ENCODE data around the gene ZNF324B.

Gene ZNF324B

DNA sequence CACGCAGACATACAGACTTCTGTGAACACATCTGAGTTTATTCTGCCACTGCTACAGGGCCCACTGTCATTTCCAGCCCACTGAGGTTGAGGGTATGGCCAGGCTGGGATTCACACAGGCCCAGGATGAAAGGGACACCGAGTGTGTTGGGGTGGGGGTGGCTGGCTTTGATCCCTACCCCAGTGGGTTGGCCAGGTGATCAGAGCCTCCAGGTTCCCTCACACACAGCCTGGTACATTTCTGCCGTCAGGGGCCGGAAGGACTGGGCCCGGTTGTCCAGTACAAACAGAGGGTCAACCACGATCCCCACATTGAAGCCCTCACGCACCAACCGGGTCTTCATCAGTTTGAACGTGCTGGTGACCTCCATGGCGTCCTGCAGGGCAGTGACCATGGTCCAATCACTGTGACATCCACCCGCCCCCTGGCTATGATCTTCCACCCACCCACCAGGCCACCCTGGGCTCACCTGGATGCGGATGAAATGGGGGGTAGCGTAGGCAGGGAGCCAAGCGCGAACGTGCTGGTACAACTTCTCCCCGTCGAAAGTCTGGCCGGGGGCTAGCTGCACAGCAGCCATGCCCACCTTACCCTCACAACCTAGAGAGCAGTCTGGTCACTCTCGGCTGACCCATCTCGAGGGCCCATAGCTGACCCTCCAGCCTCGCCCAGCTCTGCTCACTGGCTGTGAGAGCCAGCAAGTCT lies 47.0 kb downstream of the ZNF324B start:
- TF ChIP-seq, protein P1, sequence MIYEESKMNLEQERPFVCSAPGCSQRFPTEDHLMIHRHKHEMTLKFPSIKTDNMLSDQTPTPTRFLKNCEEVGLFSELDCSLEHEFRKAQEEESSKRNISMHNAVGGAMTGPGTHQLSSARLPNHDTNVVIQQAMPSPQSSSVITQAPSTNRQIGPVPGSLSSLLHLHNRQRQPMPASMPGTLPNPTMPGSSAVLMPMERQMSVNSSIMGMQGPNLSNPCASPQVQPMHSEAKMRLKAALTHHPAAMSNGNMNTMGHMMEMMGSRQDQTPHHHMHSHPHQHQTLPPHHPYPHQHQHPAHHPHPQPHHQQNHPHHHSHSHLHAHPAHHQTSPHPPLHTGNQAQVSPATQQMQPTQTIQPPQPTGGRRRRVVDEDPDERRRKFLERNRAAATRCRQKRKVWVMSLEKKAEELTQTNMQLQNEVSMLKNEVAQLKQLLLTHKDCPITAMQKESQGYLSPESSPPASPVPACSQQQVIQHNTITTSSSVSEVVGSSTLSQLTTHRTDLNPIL (CRISPR knock-in tag; IDR thresholded peaks at IDR 0.05; ENCODE audit: low read depth) = no peak
- TF ChIP-seq GLIS3 (CRISPR knock-in tag; IDR thresholded peaks at IDR 0.05) (no peak), TCF4 (CRISPR knock-in tag; IDR thresholded peaks at IDR 0.05; ENCODE audit: borderline replicate concordance) (no peak), ISL1 (CRISPR knock-in tag; IDR thresholded peaks at IDR 0.05) (no peak), BACH2 (CRISPR knock-in tag; IDR thresholded peaks at IDR 0.05; ENCODE audit: borderline replicate concordance) (no peak), ARNTL (CRISPR knock-in tag; IDR thresholded peaks at IDR 0.05; ENCODE audit: borderline replicate concordance, low read depth) (no peak), TOX (CRISPR knock-in tag; IDR thresholded peaks at IDR 0.05; ENCODE audit: borderline replicate concordance) (no peak), PPARA (CRISPR knock-in tag; IDR thresholded peaks at IDR 0.05; ENCODE audit: borderline replicate concordance) (no peak)
- TF ChIP-seq, protein P2, sequence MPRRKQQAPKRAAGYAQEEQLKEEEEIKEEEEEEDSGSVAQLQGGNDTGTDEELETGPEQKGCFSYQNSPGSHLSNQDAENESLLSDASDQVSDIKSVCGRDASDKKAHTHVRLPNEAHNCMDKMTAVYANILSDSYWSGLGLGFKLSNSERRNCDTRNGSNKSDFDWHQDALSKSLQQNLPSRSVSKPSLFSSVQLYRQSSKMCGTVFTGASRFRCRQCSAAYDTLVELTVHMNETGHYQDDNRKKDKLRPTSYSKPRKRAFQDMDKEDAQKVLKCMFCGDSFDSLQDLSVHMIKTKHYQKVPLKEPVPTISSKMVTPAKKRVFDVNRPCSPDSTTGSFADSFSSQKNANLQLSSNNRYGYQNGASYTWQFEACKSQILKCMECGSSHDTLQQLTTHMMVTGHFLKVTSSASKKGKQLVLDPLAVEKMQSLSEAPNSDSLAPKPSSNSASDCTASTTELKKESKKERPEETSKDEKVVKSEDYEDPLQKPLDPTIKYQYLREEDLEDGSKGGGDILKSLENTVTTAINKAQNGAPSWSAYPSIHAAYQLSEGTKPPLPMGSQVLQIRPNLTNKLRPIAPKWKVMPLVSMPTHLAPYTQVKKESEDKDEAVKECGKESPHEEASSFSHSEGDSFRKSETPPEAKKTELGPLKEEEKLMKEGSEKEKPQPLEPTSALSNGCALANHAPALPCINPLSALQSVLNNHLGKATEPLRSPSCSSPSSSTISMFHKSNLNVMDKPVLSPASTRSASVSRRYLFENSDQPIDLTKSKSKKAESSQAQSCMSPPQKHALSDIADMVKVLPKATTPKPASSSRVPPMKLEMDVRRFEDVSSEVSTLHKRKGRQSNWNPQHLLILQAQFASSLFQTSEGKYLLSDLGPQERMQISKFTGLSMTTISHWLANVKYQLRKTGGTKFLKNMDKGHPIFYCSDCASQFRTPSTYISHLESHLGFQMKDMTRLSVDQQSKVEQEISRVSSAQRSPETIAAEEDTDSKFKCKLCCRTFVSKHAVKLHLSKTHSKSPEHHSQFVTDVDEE (CRISPR knock-in tag; IDR thresholded peaks at IDR 0.05) = no peak

DNA sequence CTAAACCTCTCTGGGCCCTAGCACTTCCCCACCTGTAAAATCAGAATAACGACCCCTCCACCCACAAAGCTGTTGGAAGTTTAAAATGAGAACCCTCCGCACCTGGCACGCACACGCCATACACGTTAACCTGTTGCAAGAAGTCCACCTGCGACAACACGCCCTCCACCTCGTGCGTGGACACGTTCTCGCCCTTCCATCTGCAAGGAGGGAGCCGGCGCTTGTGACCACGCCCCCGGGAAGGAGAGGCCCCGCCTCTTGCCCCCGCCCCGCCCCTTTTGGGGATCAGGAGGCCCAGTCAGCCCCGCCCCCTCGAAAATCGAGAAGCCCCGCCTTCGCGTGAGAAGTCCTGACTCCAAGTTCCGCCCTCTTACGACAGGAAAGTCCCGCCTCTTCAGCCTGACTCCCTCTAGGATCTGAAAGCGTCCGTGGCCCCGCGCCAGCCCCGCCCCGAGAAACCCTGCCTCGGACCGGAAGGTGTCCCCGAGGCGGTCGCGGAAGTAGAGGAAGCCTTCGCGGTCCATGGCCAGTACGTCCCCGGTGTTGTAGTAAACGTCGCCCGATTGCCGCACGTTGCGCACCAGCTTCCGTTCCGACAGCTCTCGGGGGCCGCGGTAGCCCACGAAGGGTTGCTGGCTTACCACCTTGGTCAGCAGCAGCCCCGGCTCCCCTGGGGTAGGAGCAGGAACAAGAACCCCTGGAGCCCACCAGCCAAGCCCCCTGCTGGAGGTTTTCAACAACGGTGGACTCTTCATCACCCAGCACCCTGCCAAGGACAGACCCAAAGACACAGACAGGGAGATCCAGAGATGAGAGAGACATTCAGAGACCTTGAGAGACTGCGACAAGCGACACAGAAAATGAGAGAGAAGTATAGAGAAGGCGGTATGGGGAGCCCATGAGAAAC lies 47.9 kb downstream of the ZNF324B start:
- TF ChIP-seq ZFP3 (CRISPR knock-in tag; IDR thresholded peaks at IDR 0.05) = 0 out of 2 replicates have a peak, but pooled peaks have one; percentile 29
- TF ChIP-seq CSDC2 (CRISPR knock-in tag; IDR thresholded peaks at IDR 0.05) = no peak
- TF ChIP-seq, protein P2 (CRISPR knock-in tag; IDR thresholded peaks at IDR 0.05) = peak; percentile 58; the same call in 1 of the 2 replicates
- TF ChIP-seq, protein P3, sequence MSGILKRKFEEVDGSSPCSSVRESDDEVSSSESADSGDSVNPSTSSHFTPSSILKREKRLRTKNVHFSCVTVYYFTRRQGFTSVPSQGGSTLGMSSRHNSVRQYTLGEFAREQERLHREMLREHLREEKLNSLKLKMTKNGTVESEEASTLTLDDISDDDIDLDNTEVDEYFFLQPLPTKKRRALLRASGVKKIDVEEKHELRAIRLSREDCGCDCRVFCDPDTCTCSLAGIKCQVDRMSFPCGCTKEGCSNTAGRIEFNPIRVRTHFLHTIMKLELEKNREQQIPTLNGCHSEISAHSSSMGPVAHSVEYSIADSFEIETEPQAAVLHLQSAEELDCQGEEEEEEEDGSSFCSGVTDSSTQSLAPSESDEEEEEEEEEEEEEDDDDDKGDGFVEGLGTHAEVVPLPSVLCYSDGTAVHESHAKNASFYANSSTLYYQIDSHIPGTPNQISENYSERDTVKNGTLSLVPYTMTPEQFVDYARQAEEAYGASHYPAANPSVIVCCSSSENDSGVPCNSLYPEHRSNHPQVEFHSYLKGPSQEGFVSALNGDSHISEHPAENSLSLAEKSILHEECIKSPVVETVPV (CRISPR knock-in tag; IDR thresholded peaks at IDR 0.05) = no peak
- no peak for TF ChIP-seq BACH2 (CRISPR knock-in tag; IDR thresholded peaks at IDR 0.05; ENCODE audit: borderline replicate concordance)
- 0 out of 2 replicates have a peak, but pooled peaks have one; percentile 31 for TF ChIP-seq GLIS3 (CRISPR knock-in tag; IDR thresholded peaks at IDR 0.05)
- no peak for TF ChIP-seq ZNF565 (CRISPR knock-in tag; conservative IDR thresholded peaks at IDR 0.05; ENCODE audit: low read depth)
- peak; percentile 99 for ATAC-seq

More for the DNA sequence above, 47.0 kb downstream of the ZNF324B start:
- peak; percentile 7; the same call in 2 of the 3 replicates for ATAC-seq

DNA sequence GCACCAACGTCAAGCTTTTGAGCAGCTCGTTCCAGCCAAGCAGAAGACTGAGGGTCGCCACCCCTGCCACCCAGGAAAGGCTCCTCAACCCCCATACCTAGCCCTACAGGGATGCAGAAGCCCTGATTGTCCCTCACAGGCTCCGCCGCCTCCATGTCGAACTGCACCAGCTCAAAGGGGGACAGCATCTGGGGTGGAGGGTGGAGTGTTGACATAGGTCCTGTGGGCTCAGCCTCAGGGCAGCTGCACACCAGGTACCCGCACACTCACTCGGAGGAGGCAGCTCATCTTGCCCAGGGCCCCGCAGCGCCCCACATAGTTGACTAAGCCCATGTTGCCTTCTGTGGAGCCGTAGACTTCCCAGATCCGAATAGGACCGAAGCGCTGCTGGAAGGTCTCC lies 48.8 kb downstream of the ZNF324B start:
- no peak for ATAC-seq
- TF ChIP-seq, protein P3 (CRISPR knock-in tag; IDR thresholded peaks at IDR 0.05) = no peak
- no peak for TF ChIP-seq TCF4 (CRISPR knock-in tag; IDR thresholded peaks at IDR 0.05; ENCODE audit: borderline replicate concordance)
- no peak for TF ChIP-seq ZNF70 (CRISPR knock-in tag; IDR thresholded peaks at IDR 0.05)
- TF ChIP-seq ZNF565 (CRISPR knock-in tag; conservative IDR thresholded peaks at IDR 0.05; ENCODE audit: low read depth) = no peak
- TF ChIP-seq, protein P2 (CRISPR knock-in tag; IDR thresholded peaks at IDR 0.05) = no peak
- TF ChIP-seq, protein P4, sequence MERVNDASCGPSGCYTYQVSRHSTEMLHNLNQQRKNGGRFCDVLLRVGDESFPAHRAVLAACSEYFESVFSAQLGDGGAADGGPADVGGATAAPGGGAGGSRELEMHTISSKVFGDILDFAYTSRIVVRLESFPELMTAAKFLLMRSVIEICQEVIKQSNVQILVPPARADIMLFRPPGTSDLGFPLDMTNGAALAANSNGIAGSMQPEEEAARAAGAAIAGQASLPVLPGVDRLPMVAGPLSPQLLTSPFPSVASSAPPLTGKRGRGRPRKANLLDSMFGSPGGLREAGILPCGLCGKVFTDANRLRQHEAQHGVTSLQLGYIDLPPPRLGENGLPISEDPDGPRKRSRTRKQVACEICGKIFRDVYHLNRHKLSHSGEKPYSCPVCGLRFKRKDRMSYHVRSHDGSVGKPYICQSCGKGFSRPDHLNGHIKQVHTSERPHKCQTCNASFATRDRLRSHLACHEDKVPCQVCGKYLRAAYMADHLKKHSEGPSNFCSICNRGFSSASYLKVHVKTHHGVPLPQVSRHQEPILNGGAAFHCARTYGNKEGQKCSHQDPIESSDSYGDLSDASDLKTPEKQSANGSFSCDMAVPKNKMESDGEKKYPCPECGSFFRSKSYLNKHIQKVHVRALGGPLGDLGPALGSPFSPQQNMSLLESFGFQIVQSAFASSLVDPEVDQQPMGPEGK (CRISPR knock-in tag; IDR thresholded peaks at IDR 0.05; ENCODE audit: borderline replicate concordance) = no peak
- TF ChIP-seq ZFP3 (CRISPR knock-in tag; IDR thresholded peaks at IDR 0.05) = no peak
- no peak for TF ChIP-seq OSR1 (CRISPR knock-in tag; IDR thresholded peaks at IDR 0.05)
- no peak for TF ChIP-seq ZC3H10 (CRISPR knock-in tag; IDR thresholded peaks at IDR 0.05)
- TF ChIP-seq TOX (CRISPR knock-in tag; IDR thresholded peaks at IDR 0.05; ENCODE audit: borderline replicate concordance) = no peak
